Activated naive CD8-positive, alpha-beta T cell treated with anti-CD3 and anti-CD28 coated beads for 36 hours (primary cell): Measurements from ENCODE around the gene DUSP16. TPM values are rescaled to one million over a fixed set of nuclear protein-coding genes. Genes with fewer than 3 reads are reported as not detected.

Source experiments
- DNase-seq: peaks from one replicate; pipeline ENCODE4 v3.0.0; 2021
- H3K27ac Mint-ChIP-seq: one replicate; pipeline ENCODE4 v1.8.0; 2022; ENCODE audit warnings: mild to moderate bottlenecking, moderate library complexity, mixed read lengths
- H3K27me3 Mint-ChIP-seq: one replicate; pipeline ENCODE4 v1.8.0; 2022; ENCODE audit warnings: mild to moderate bottlenecking, mixed read lengths
- H3K36me3 Mint-ChIP-seq: one replicate; pipeline ENCODE4 v1.8.0; 2021; ENCODE audit warnings: mild to moderate bottlenecking, mixed read lengths
- H3K4me1 Mint-ChIP-seq: one replicate; pipeline ENCODE4 v1.8.0; 2021; ENCODE audit warnings: mixed read lengths
- H3K4me3 Mint-ChIP-seq: one replicate; pipeline ENCODE4 v1.8.0; 2022; ENCODE audit warnings: mild to moderate bottlenecking, moderate library complexity, mixed read lengths
- H3K9me3 Mint-ChIP-seq: one replicate; pipeline ENCODE4 v1.8.0; 2022; ENCODE audit warnings: mixed read lengths
- total RNA-seq, 2 experiments: library from RNA; stranded (reverse); gene quantifications; one replicate each; pipeline ENCODE4 v1.2.3, GENCODE V29; 2021

DUSP16 gene
- total RNA-seq, 2 experiments from 2014 or later, result 21.6 to 24.4 TPM

GRCh38 chr12:12427568-12427967 lies 135.1 kb downstream of the DUSP16 start:
- no peaks in the 10 kb centered on the region for H3K27me3 Mint-ChIP-seq
- H3K4me3 Mint-ChIP-seq, result no peak overlapping the region
- H3K9me3 Mint-ChIP-seq, result peaks cover 11% of the 10 kb centered on the region
- DNase-seq, result no peak
- no peak overlapping the region for H3K27ac Mint-ChIP-seq
- H3K36me3 Mint-ChIP-seq, result peaks cover 29% of the 10 kb centered on the region
- peaks cover 24% of the 10 kb centered on the region for H3K4me1 Mint-ChIP-seq

GRCh38 chr12:12425616-12426015 lies 137.0 kb downstream of the DUSP16 start:
- H3K27me3 Mint-ChIP-seq, result no peaks in the 10 kb centered on the region
- no peak overlapping the region for H3K4me3 Mint-ChIP-seq
- no peak for DNase-seq
- H3K36me3 Mint-ChIP-seq, result peaks cover 46% of the 10 kb centered on the region
- H3K9me3 Mint-ChIP-seq, result peaks cover 21% of the 10 kb centered on the region
- peaks cover 19% of the 10 kb centered on the region for H3K4me1 Mint-ChIP-seq
- no peak overlapping the region for H3K27ac Mint-ChIP-seq

GRCh38 chr12:12425001-12425400 lies 137.7 kb downstream of the DUSP16 start:
- H3K4me3 Mint-ChIP-seq, result no peak overlapping the region
- no peak for DNase-seq
- H3K27ac Mint-ChIP-seq, result no peak overlapping the region
- no peaks in the 10 kb centered on the region for H3K27me3 Mint-ChIP-seq
- peaks cover 17% of the 10 kb centered on the region for H3K4me1 Mint-ChIP-seq
- H3K36me3 Mint-ChIP-seq, result peaks cover 49% of the 10 kb centered on the region
- peaks cover 22% of the 10 kb centered on the region for H3K9me3 Mint-ChIP-seq

Other genes with a start within 250 kb of the DUSP16 start
- under 1 TPM; 0.43 to 0.76 TPM for gene MANSC1, start 212.6 kb downstream of the DUSP16 start, total RNA-seq
- 10 to 100 TPM; 25.5 to 25.8 TPM for gene BORCS5, start 205.8 kb downstream of the DUSP16 start, total RNA-seq
- gene CREBL2, start 49.0 kb upstream of the DUSP16 start, total RNA-seq, result 10 to 100 TPM; 12.5 to 13.9 TPM
- 10 to 100 TPM; 10.3 to 11.3 TPM for gene GPR19, start 133.3 kb upstream of the DUSP16 start, total RNA-seq
- 10 to 100 TPM; 26.0 to 26.1 TPM for gene CDKN1B, start 154.5 kb upstream of the DUSP16 start, total RNA-seq
- 1 to 10 TPM; 2.3 to 3.1 TPM for gene APOLD1, start 222.8 kb upstream of the DUSP16 start, total RNA-seq